Inflammatory macrophage treated with lipopolysaccharide for 1 hour (primary cell): ENCODE measurements around the gene GOLIM4.

Experiments
- DNase-seq, 2 donors: peaks; one replicate each; pipeline ENCODE4 v3.0.0-alpha.2; 2020 to 2022

The GOLIM4 gene

GRCh38 chr3:167978071-167978470 lies 117.7 kb downstream of the GOLIM4 start:
- no peak for DNase-seq

DNA sequence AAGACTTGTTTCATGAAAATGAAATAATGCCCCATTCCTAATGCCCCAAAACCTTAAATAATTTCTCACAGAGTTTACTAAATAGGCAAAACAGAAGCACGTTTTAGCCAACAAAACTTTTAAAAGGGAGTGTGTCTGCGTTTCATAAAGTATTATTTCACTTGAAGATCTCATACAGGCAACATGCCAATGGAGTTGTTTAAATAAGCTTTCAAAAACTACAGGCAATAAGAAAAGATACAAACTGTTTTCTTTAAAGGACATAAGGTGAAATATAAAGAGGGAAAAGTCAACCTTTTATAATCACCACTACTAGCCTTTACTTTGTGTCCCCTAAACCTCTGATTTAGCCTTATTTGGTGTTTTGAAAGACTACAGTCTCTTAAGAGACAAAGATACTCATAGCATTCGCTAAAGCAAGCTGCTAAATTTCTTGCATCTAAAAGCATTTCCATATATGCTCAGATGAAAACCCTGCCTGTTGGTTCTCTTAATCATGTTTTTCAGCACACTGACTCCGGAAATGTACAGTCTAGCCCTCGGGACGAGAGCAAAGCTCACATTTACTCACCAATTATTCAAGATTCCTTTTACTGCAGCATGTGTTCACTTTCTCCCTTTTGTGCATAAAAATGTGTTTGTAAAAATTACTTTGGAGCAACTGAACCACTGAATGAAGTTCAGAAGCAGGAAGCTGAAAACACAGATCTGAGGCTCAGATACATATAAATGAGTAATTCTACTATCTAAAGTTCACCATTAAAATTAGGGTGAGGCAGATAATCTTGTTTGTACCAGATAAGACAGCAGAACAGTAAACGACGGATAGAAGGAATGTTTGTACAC lies 119.0 kb downstream of the GOLIM4 start:
- DNase-seq, result no peak

DNA sequence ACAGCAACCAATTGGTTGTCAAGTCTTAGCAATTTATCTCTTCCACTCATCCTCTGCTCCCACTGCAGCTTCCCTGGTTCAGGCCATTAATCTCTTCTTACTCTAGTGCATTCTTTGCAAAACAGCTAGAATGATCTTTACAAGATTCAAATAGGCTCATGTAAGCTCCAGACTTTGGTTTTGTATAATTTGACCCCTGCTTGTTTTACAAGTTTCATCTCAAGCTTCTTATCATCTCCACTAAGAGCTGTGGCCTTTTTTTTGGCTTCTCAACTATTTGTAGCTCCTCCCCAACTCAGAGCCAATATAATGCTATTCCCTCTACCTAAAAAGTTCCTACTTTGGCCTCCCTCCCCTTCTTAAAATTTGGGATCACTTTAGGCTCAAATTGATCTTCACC lies 121.8 kb downstream of the GOLIM4 start:
- DNase-seq, result no peak

GRCh38 chr3:167973046-167973445 lies 122.7 kb downstream of the GOLIM4 start:
- no peak for DNase-seq

DNA sequence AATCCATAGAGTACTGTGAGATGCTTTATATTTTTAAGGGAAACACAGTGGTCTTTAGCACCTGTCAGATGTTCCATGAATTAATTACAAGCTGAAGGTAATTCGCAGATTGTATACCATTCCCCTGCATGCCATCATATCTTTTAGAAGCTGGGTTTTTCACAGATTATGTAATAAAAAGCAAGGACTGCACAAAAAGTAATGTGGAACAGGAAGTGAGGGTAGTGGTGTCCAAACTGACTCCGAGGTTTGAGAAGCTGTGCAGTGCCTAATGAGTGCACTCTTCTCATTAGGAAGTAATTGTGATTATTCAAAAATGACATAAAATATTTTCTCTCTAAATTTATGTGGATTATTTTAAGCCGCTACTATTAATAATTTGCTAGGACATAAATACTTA lies 123.2 kb downstream of the GOLIM4 start:
- DNase-seq, result peak; percentile 64 to 68

DNA sequence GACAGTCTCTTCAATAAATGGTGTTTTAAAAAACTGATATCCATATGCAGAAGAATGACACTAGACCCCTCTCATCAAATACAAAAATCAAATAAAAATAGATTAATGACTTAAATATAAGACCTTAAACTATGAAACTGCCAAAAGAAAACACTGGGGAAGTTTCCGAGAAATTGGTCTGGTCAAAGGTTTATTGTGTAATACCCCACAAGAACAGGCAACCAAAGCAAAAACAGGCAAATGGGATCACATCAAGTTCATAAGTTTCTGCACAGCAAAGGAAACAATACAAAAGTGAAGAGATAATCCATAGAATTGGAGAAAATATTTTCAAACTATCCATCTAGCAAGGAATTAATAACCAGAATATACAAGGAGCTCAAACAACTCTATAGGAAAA lies 126.2 kb downstream of the GOLIM4 start:
- DNase-seq, result peak; percentile 21 to 38

DNA sequence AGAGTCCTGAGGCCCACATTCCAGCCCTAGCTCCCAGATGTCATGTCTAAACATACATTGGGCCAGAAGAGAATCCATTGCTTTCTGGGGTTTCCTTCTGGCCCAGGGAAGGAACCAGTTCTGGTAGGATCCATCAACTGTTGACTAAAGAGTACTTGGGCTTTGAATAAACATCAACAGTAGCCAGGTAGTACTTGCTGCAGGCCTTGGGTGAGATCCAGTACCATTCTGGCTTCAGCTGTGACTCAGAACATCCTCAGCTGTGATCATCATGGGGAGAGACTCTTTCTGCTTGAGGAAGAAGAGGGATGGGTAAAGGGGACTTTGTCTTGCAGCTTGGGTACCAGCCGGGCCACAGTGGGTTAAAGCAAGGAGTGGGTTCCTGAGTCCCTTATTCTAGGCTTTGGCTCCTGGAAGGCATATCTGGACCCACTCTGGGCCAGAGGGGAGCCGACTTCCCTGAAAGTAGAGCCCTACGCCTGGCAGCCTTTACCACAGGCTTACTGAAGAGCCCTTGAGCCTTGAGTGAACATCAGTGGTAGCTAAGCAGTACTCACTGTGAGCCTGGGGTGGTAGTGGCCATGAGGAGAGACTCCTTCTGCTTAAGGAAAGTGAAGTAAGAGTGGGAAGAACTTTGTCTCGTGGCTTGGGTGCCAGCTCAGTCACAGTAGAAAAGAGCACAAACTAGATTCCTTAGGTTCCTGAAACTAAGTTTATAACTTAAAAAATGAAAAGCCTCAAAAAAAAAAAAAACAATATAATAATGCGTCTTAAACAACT lies 128.3 kb downstream of the GOLIM4 start:
- peak; percentile 20 to 57 for DNase-seq
